RWPE1 (cell line): Measurements from ENCODE around the gene CDK16.

ENCODE experiments used
- CTCF ChIA-PET: fragments of 350-600 bp; sonication (Branson Sonifier 250); formaldehyde crosslinking; extraction: SDS; loops from one replicate; lab custom pipeline; 2021; lab: Yijun Ruan, JAX
- POLR2A ChIA-PET: fragments of 400-600 bp; formaldehyde crosslinking; extraction: SDS; loops from one replicate; lab custom pipeline; 2020; ENCODE audit warnings: antibody characterized with exemption; ENCODE audit not compliant: low non-redundant PET; lab: Yijun Ruan, JAX
- DNase-seq: peaks from one replicate; pipeline ENCODE4 v3.0.0; 2012; ENCODE audit warnings: low spot score
- H3K27ac ChIP-seq: fragments of 450-650 bp; 2 replicates; pipeline ENCODE4 v1.5.1; 2017
- TF ChIP-seq, protein P1 (sequence below): fragments of 450-650 bp; conservative IDR thresholded peaks from 2 replicates; pipeline ENCODE4 v1.5.1; 2017; ENCODE audit warnings: low read depth, mild to moderate bottlenecking

CDK16 gene

DNA sequence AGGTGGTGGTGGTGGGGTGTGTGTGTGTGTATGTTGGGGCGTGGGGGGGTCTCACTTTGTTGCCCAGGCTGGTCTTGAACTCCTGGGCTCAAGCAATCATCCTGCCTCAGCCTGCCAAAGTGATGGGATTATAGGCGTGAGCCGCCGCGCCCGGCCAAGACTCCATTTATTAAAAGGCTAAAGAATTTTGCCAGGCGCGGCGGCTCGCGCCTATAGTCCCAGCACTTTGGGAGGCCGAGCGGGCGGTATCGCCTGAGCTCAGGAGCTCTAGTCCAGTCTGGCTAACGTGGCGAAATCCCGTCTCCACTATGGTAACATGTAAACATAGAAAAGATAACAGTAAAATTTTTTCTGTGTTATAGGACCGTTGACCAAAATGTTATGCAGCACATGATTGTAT lies 28.6 kb upstream of the CDK16 start:
- H3K27ac ChIP-seq: no peak overlapping the region
- ChIA-PET POLR2A (no interaction called here), CTCF (no interaction called here)
- TF ChIP-seq, protein P1, sequence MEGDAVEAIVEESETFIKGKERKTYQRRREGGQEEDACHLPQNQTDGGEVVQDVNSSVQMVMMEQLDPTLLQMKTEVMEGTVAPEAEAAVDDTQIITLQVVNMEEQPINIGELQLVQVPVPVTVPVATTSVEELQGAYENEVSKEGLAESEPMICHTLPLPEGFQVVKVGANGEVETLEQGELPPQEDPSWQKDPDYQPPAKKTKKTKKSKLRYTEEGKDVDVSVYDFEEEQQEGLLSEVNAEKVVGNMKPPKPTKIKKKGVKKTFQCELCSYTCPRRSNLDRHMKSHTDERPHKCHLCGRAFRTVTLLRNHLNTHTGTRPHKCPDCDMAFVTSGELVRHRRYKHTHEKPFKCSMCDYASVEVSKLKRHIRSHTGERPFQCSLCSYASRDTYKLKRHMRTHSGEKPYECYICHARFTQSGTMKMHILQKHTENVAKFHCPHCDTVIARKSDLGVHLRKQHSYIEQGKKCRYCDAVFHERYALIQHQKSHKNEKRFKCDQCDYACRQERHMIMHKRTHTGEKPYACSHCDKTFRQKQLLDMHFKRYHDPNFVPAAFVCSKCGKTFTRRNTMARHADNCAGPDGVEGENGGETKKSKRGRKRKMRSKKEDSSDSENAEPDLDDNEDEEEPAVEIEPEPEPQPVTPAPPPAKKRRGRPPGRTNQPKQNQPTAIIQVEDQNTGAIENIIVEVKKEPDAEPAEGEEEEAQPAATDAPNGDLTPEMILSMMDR: no peak
- no peak for DNase-seq

DNA sequence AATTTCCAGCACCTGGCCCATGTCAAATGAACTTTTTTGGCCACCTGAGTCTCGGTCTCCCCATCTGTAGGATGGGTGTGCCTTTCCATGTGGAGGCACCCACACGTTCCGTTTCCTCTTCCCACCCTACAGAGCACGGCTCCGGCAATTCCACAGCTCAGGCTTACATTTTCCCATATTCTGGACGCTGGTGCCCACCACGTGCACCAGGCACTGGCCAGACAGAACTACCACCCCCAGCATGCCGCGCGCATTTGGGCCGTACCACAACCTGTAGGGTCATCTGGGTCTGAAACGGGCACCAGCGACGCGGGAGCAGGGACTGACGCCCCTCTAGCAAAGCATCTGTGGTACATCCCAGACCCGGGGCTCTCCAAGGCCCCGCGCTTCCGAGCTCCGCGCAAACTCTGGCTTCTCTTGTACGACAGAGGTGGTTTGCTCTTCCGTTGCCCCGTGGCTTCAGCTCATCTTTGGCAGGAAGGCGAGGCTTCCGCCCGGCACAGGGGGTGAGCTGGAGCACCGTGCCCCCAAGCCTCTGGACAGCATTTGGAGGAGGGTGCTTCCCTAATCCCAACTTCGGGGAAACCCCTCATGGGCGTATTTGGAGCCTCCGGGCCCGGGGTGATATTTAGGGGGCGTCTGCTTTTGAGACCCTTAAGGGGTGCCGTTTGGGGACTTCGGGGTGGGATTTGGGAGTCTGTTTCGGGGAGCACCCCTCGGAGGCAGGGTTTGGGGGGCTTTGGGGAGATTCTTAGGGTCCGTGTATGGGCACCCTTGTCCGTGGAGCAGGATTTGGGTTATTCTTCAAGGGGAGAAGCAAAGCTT lies 27.8 kb upstream of the CDK16 start:
- peak; percentile 88 for DNase-seq
- ChIA-PET POLR2A (interaction anchor here (1.1 kb wide), 1 partner anchor 46 kb away, joined by 4 read pairs; the partner anchor contains the start of gene NDUFB11), CTCF (no interaction called here)
- H3K27ac ChIP-seq: peak overlapping the region; percentile 87
- TF ChIP-seq, protein P1: no peak

GRCh38 chrX:47191331-47191730 lies 27.1 kb upstream of the CDK16 start:
- peak; percentile 45 for DNase-seq
- TF ChIP-seq, protein P1: no peak
- peak overlapping the region; percentile 87 for H3K27ac ChIP-seq
- ChIA-PET POLR2A (interaction anchor here (1.1 kb wide), 1 partner anchor 47 kb away, joined by 4 read pairs; the partner anchor contains the start of gene NDUFB11), CTCF (no interaction called here)

DNA sequence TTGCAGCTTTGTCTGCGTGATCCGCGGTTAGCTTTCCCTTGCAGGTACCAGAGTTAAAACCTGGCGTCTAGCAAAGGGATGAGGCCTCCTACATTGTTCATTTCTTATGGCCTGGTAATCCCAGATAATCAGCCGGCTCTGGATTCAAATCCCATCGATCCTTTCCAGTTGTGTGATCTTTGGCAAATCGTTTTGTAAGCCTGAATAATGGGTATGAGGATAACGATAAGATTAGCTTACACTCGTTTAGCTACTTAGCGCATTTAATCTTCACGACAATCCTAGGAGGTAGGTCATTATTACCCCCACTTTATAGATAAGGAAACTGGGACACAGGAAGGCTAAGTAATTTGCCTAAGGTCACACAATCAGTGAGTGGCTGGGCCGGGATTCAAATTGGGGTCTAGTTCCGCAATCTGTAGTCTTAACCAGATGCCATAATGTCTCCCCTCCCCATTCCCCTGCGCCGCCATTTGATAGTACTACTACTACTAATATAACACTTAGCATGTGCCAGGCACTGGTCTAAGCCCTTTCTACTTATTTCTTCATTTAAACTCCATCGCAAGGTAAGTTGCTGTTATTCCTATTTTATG lies 26.6 kb upstream of the CDK16 start:
- H3K27ac ChIP-seq: peak overlapping the region; percentile 87
- ChIA-PET POLR2A (interaction anchor here (1.1 kb wide), 1 partner anchor 48 kb away, joined by 4 read pairs; the partner anchor contains the start of gene NDUFB11), CTCF (interaction anchor here (1.1 kb wide), 1 partner anchor 331 kb away, joined by 4 read pairs; no protein-coding TSS in a partner anchor)
- TF ChIP-seq, protein P1: no peak
- no peak for DNase-seq

DNA sequence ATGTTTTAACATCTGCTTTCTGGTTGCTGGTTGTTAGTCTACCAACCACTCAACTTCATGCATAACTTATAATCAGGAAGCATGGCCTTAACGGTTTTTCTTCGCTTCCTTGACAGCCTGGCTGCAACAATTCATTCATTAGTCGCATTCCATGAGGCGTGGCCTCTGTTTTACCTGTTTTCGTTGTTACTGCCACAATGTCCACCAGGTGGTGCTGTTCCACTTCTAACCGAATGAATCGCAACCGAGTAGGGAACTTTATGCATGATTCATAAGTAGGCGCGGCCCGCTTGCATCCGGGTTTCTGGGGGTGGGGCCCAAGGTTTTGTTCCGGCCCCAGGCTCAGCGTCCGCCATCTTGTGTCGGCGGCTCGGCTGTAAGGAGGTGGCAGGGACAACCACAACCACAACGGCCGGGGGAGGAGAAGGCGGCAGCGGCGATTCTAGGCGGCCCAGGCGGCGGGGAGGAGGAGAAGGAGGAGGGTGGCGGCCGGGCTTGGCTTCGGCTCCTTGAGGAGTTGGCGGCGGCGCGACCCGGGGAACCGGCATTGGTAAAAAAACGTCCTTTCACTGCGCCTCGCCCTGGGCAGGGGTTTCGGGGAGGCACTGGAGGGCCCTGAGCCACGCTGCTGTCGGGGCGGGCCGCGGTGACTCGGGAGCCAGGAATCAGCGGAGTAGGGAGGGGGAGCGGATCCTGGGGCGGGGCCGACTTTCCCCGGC lies 24.8 kb upstream of the CDK16 start, which contains the start of gene UBA1:
Gene UBA1, plus strand, starts transcription at position 355 of the 719 bp plus-strand sequence. CDS start 4,974 bp downstream, outside the sequence.
- POLR2A ChIA-PET: no interaction called here
- H3K27ac ChIP-seq: peak within 1 kb of the TSS; percentile 83
- CTCF ChIA-PET: no interaction called here

More for the DNA sequence above, 24.8 kb upstream of the CDK16 start, which contains the start of gene UBA1:
- peak; percentile 80 for DNase-seq
- TF ChIP-seq, protein P1: peak; percentile 63
